Type B pancreatic cell (in vitro differentiated cells): ENCODE data around the gene ACTC1. TPM values are rescaled to one million over a fixed set of nuclear protein-coding genes. Genes with fewer than 3 reads are reported as not detected.

Source experiments
- DNase-seq: peaks from one replicate; pipeline ENCODE4 v3.0.0; 2021; ENCODE audit warnings: mixed read lengths; ENCODE audit not compliant: unreplicated experiment; ENCODE audit errors: extremely low spot score
- H3K27ac Mint-ChIP-seq: 2 replicates; pipeline ENCODE4 v1.8.0; 2021; ENCODE audit warnings: mild to moderate bottlenecking, mixed read lengths
- H3K27me3 Mint-ChIP-seq: 2 replicates; pipeline ENCODE4 v1.8.0; 2021; ENCODE audit warnings: mixed read lengths
- H3K36me3 Mint-ChIP-seq: 2 replicates; pipeline ENCODE4 v1.8.0; 2021; ENCODE audit warnings: mixed read lengths
- H3K4me1 Mint-ChIP-seq: one replicate; pipeline ENCODE4 v1.8.0; 2021; ENCODE audit warnings: mixed read lengths; ENCODE audit not compliant: unreplicated experiment
- H3K4me3 Mint-ChIP-seq: 2 replicates; pipeline ENCODE4 v1.8.0; 2021; ENCODE audit warnings: mild to moderate bottlenecking, mixed read lengths
- H3K9me3 Mint-ChIP-seq: 2 replicates; pipeline ENCODE4 v1.8.0; 2021; ENCODE audit warnings: mixed read lengths
- CTCF ChIP-seq: fragments of 200-600 bp; sonication (generic); conservative IDR thresholded peaks from 2 replicates; pipeline ENCODE4 v1.5.0; 2021; ENCODE audit warnings: antibody characterized with exemption, mild to moderate bottlenecking
- total RNA-seq: library from RNA; stranded (reverse); gene quantifications from 2 replicates; pipeline ENCODE4 v1.2.1, GENCODE V29; 2021; ENCODE audit warnings: low replicate concordance

ACTC1 gene
- total RNA-seq, 1 donor from 2014 or later: 19.7 TPM

GRCh38 chr15:34804113-34804512 lies 8.8 kb upstream of the ACTC1 start:
- peaks cover 14% of the 10 kb centered on the region for H3K27me3 Mint-ChIP-seq
- H3K4me3 Mint-ChIP-seq: no peak overlapping the region
- no peak overlapping the region for H3K27ac Mint-ChIP-seq
- no peak for TF ChIP-seq CTCF
- peaks cover 11% of the 10 kb centered on the region for H3K4me1 Mint-ChIP-seq
- no peaks in the 10 kb centered on the region for H3K9me3 Mint-ChIP-seq
- H3K36me3 Mint-ChIP-seq: no peaks in the 10 kb centered on the region
- no peak for DNase-seq

- no peak for DNase-seq
- Mint-ChIP-seq H3K27ac (no peak overlapping the region), H3K9me3 (no peaks in the 10 kb centered on the region), H3K27me3 (peaks cover 14% of the 10 kb centered on the region), H3K36me3 (no peaks in the 10 kb centered on the region), H3K4me1 (peaks cover 12% of the 10 kb centered on the region), H3K4me3 (no peak overlapping the region)
- no peak for TF ChIP-seq CTCF
Observed at GRCh38 chr15:34802803-34803750, 7.7 kb upstream of the ACTC1 start.

- no peaks in the 10 kb centered on the region for H3K36me3 Mint-ChIP-seq
- no peak overlapping the region for H3K4me3 Mint-ChIP-seq
- DNase-seq: no peak
- H3K27me3 Mint-ChIP-seq: peaks cover 18% of the 10 kb centered on the region
- no peak for TF ChIP-seq CTCF
- H3K27ac Mint-ChIP-seq: no peak overlapping the region
- H3K9me3 Mint-ChIP-seq: no peaks in the 10 kb centered on the region
- H3K4me1 Mint-ChIP-seq: peaks cover 12% of the 10 kb centered on the region
Observed at GRCh38 chr15:34802371-34802770, 7.0 kb upstream of the ACTC1 start.

GRCh38 chr15:34799149-34800101 lies 4.1 kb upstream of the ACTC1 start:
- H3K4me3 Mint-ChIP-seq: no peak overlapping the region
- no peaks in the 10 kb centered on the region for H3K9me3 Mint-ChIP-seq

More at GRCh38 chr15:34799149-34800101, 4.1 kb upstream of the ACTC1 start:
- Mint-ChIP-seq H3K36me3 (no peaks in the 10 kb centered on the region), H3K4me1 (peaks cover 12% of the 10 kb centered on the region), H3K27me3 (peaks cover 37% of the 10 kb centered on the region), H3K27ac (no peak overlapping the region)
- no peak for DNase-seq
- no peak for TF ChIP-seq CTCF
